GM19240 (cell line): ENCODE results near the gene DAPK2.
"Not testable (repeated sequence)": the region's sequence is repeated elsewhere in the genome, so short reads cannot be mapped to it uniquely, and the experiment has no call there.

Experiments
- DNase-seq: peaks from one replicate; pipeline ENCODE4 v3.0.0; 2011; ENCODE audit warnings: low spot score; ENCODE audit not compliant: insufficient read length

DAPK2 gene

GRCh38 chr15:63915873-63916771, 130.2 kb downstream of the DAPK2 start:
- no peak for DNase-seq

DNA sequence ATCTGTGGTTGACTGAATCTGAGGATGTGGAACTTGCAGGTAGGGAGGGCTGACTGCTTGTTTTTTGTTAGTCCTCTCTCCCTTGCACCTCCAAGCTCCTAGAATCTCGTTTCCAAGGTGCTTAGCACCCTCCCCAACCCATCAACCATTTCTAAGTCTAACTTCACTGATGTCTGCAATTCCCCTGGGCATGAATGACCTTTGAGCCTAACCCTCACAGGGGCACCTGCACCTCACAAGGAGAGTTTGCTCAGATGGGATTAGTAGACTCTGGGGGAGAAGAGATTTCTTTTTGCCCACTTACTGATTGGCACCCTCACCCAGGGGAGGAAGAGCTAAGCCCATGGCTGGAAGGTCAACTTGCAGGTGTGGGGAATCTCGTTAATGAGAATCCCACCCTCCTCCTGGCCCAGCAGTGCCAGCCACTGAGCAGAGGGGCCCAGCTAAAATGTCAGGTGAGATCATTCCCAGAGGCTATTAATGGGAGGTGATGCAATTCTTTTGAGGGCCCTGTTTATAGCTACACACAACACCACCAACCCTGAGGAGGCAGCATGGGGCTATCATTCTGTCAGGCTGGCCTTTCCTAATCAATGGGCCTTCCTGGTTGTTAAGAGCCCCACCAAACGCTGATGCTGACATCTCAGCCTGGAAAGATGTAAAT, 130.9 kb downstream of the DAPK2 start:
- no peak for DNase-seq

GRCh38 chr15:63913786-63914315, 132.4 kb downstream of the DAPK2 start:
- no peak for DNase-seq

- no peak for DNase-seq
Measured at GRCh38 chr15:63913336-63913735, 132.9 kb downstream of the DAPK2 start.

DNA sequence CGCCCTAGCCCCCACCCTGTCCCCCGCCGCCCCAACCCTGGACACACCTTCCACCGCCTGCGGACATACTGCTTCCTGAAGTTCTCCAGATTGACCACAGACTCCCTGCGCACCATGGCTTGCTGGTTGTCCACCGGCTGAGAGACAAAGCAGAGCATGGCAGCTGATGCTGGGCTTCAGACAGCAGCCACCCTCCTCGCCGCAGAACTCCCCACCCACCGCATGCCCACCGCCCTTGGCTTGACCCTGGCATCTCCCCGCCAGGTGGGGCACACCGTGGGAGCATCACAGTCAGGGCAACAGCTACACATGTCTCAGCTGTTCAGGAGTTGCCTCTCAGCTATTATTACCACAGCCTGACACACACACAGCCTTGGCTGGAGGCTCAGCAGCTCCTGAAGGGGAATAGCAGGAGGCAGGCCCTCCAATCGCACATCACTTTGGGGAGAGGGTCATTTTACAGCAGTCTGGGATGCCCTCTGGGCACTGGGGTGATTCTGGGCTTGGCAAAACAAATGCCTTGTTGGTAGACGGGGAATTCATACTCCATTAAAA, 134.1 kb downstream of the DAPK2 start:
- DNase-seq, result no peak

DNA sequence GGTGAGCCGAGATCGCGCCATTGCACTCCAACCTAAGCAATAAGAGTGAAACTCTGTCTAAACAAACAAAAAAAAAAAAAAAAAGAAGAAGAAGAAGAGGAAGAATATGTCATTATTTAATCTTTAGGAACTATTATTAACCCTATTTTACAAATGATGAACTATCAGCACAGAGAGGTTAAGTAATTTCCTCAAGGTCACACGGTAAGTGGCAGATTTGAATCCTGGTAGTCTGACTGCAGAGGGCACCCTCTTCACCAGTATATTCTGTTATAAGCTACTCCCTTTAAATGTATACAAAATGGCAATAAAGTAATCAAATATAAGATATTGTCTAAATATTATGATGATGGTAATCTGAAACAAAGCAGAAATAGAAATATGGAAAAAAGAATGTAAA, 135.1 kb downstream of the DAPK2 start:
- DNase-seq, result no peak

GRCh38 chr15:63909819-63910437, 136.4 kb downstream of the DAPK2 start:
- DNase-seq, result no peak

- DNase-seq, result no peak
Measured at GRCh38 chr15:63908991-63909390, 137.3 kb downstream of the DAPK2 start.

DNA sequence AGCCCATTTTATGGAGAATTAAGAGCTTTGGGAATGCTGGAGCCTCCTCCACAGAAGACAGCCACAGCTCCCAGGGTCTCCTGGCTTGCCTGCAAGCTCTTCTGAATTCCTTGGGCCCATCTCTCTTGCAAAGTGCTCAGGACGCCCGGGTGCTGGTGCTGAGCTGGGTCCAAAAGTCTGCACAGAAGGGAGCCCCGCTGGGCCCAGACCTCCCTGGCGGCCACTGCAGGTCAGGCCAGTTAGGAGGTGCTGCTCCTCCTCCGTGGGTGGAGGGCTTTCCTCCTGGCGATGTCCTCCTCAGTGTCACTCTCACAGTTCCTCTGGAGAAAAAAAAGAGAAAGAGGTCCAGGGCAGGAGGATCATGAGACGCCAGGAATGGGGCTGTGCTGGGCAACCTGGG, 138.0 kb downstream of the DAPK2 start:
- DNase-seq, result no peak

GRCh38 chr15:63907521-63907920, 138.8 kb downstream of the DAPK2 start:
- DNase-seq, result no peak

- no peak for DNase-seq
Measured at GRCh38 chr15:63906266-63906584, 140.1 kb downstream of the DAPK2 start.

DNA sequence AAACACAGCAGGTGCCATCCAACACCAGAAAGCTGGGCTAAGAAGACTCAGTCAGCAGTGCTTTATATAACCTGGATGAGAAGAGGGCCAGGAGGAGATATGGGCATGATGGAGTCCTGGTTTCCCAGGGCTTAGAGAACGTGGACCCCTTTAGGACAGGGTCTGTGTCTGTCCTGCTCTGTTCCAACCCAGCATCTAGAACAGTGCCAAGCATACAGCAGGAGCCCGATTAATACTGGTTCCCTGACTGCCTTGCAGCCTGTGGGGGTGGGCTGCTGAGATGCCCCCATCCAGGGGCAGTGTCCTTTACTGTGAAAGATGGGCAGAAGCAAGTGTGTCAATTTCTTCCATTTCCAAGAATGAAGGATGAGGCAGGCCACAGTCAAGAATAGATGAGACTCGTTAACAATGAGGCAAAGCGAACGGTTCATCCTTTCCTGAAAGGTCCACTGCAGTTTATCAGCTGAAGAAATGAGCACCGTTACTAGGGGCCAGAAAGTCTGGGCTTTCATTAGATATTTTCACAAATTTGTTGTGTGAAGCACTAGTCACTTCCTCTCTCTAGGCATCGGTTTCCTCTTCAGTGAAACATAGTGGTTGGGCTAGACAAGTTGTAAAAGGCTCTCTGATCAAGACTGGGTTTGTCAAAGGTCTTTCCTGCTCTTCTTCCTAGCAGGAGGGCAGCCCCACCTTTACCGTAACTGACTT, 140.6 kb downstream of the DAPK2 start:
- peak; percentile 50 for DNase-seq

DNA sequence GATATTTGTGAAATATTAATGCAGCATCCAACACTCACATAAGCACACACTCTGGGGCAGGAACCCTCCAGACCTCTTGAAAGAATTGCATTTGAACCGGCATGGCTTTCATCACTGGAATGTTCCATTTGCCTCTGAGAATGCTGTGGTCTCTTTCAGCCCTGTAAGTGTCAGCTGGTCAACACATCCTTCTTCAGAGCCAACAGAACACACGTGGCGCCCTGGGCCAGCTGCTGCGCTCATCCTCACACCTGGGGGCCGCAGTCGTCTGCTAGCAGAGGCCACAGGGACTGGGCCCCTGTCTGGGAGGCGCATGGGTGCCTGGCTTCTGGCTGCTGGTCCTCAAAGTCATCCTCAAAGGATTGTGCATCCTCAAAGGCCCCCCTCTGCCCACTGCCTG, 141.2 kb downstream of the DAPK2 start:
- DNase-seq, result no peak

DNA sequence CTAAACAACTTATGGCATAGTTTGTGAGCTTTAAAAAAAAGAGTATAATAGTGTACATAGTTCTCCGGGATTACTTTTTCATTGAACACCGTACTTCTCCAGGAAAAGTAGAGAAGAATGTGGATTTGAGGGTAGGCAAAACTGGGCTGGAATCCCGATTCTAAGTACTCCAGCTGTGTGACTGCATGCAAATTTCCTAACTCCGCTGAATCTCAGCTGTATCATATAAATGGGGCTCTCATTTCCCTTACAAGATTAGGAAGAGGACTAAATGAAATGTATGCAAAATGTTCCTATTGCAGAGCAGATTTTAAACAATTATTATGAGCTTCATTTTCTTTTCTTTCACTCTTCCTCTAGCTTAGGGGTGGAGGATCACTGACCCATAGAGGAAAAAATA, 142.2 kb downstream of the DAPK2 start:
- no peak for DNase-seq

- no peak for DNase-seq
Measured at GRCh38 chr15:63902671-63903035, 143.6 kb downstream of the DAPK2 start.

DNA sequence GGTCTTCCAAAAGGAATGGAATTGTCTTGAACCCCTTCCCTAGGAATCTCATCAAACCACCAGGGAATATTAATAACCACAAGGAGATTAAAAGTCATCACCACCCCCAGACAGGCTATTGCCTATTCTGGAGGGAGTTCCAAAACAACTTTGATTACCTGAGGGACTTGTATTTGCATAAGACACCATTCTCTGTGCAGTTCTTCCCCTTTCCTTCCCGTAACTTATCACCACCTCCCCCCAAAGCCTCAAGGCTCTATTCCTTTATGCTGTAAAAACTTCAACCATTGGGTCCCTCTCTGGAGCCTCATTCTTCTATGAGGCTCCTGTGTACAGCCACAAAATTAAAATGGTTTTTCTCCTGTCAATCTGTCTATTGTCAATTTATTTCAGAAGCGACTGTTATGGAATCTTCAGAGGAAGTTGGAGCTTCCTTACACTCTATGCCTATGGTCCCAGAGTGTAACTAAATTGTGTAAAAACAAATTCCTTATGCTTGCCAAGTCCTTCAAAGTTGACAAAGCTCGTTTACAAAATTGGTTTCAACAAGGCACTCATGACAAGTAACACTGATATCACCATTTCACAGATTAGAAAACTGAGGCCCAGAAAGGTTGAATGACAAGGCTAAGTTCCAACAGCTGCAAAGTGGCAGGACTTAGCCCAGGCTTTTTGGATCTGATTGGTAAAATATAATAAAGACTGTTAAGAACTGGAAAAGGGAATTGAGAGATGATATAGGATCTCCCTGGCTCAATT, 144.2 kb downstream of the DAPK2 start:
- no peak for DNase-seq

DNA sequence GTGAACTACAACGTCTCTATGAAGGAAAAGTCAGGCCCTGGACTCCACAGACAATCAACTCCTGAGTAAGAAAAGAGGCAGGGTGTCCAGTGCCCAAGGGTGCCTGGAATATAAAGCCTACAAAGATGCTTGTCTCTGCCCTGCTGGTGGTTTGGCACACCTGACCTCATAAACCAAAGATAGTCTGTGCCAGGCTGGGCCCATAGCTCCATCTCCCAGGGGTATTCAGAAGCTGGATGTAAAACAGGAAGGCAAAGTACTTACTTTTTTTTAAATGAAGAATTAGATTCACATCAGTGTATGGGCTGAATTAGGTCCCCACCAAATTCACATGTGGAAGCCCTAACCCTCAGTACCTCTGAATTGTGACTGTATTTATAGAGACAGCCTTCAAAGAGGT, 146.0 kb downstream of the DAPK2 start:
- DNase-seq, result no peak

DNA sequence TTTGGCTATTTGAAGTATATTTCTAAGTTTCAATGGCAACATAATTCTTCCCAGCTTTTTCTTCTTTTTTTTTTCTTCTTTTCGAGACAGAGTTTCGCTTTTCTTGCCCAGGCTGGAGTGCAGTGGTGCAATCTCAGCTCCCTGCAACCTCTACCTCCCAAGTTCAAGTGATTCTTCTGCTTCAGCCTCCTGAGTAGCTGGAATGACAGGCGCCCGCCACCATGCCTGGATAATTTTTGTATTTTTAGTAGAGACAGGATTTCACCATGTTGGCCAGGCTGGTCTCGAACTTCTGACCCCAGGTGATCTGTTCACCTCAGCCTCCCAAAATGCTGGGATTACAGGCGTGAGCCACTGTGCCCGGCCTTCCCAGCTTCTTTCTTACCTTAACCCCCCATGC, 146.7 kb downstream of the DAPK2 start:
- not testable (repeated sequence) for DNase-seq

GRCh38 chr15:63899193-63899592, 147.1 kb downstream of the DAPK2 start:
- no peak for DNase-seq

GRCh38 chr15:63896336-63897115, 149.8 kb downstream of the DAPK2 start:
- DNase-seq, result peak; percentile 74
